ENCODE measurements around the gene VPS54. TPM values are rescaled to one million over a fixed set of nuclear protein-coding genes. Genes with fewer than 3 reads are reported as not detected.
A peak's percentile ranks its signal among the peaks of the same experiment; 100 is the strongest.

Gene VPS54
- total RNA-seq, 1 donor = 18.8 TPM

DNA sequence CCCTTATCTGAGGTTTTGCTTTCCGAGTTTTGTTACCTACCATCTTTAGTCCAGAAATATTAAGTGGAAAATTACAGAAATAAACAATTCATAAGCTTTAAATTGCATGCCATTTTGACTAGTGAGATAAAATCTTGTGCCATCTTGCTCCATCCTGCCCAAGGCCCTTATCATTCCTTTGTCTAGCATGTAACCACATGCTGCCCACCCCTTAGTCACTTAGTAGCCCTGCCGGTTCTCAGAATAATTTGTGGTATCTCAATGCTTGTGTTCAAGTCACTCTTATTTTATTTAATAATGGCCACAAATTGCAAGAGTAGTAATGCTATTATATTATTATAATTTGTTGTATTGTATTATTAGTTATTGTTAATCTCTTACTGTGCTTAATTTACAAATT lies 36.8 kb upstream of the VPS54 start:
- Histone ChIP-seq H3K27ac (ENCODE audit: low read depth, low read length) (no peak overlapping the region), H3K4me3 (ENCODE audit: insufficient read depth, low read length) (no peak overlapping the region), H4K20me1 (ENCODE audit: insufficient read depth, low read length) (no peaks in the 10 kb centered on the region), H3K9me3 (ENCODE audit: low read depth, low read length) (no peaks in the 10 kb centered on the region), H3K4me1 (ENCODE audit: insufficient read depth, low read length) (no peaks in the 10 kb centered on the region), H3K36me3 (ENCODE audit: insufficient read depth, low read length) (no peaks in the 10 kb centered on the region), H3K79me2 (ENCODE audit: insufficient read depth, low read length) (no peaks in the 10 kb centered on the region), H3K4me2 (ENCODE audit: insufficient read depth, low read length) (no peak overlapping the region), H3K27me3 (ENCODE audit: insufficient read depth, low read length) (peaks cover 3% of the 10 kb centered on the region), H2AFZ (ENCODE audit: low read length) (no peak overlapping the region)
- no peak for DNase-seq (ENCODE audit: insufficient read length, low spot score, missing footprints)
- TF ChIP-seq, protein P1, sequence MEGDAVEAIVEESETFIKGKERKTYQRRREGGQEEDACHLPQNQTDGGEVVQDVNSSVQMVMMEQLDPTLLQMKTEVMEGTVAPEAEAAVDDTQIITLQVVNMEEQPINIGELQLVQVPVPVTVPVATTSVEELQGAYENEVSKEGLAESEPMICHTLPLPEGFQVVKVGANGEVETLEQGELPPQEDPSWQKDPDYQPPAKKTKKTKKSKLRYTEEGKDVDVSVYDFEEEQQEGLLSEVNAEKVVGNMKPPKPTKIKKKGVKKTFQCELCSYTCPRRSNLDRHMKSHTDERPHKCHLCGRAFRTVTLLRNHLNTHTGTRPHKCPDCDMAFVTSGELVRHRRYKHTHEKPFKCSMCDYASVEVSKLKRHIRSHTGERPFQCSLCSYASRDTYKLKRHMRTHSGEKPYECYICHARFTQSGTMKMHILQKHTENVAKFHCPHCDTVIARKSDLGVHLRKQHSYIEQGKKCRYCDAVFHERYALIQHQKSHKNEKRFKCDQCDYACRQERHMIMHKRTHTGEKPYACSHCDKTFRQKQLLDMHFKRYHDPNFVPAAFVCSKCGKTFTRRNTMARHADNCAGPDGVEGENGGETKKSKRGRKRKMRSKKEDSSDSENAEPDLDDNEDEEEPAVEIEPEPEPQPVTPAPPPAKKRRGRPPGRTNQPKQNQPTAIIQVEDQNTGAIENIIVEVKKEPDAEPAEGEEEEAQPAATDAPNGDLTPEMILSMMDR (IDR thresholded peaks at IDR 0.05; ENCODE audit: extremely low read depth, low read depth, low read length) = no peak

DNA sequence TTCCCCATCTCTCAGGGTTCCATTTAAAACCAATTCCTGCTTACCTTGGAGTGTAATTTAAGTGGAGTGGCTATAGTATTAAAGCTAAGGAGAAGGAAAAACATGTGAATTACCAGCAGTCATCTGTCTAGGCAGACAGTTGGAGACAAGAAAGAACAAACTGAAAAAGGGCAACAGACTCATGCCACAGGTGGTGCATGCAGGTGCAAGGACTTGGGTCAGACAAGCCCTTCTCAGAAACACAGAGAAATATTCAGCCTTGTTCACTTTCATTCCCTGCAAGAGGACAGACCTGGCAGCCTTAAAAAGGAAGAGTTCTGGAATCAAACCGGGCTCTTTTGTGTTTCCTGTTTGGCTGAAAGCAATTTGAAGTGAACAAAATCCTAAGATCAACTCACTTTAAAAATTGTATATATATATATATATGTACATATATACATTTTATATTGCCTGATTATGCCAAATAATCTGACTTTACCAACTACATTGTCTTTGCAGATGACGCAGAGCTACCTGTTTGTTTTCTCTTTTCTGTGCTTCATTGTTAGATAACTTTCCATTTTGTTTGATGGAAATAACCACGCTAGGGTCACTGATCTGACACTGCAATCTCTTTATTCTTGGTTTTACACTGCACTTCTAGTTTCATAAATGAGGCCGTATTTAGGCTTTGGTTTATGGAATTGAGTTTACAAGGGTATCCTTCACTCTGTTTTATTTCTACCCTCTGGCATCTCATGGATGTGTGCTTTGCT lies 35.1 kb upstream of the VPS54 start:
- TF ChIP-seq, protein P1 (IDR thresholded peaks at IDR 0.05; ENCODE audit: extremely low read depth, low read depth, low read length) = no peak
- H2AFZ ChIP-seq (ENCODE audit: low read length) = no peak overlapping the region
- H3K4me2 ChIP-seq (ENCODE audit: insufficient read depth, low read length) = no peak overlapping the region
- H3K36me3 ChIP-seq (ENCODE audit: insufficient read depth, low read length) = no peaks in the 10 kb centered on the region
- no peaks in the 10 kb centered on the region for H3K4me1 ChIP-seq (ENCODE audit: insufficient read depth, low read length)
- no peak for DNase-seq (ENCODE audit: insufficient read length, low spot score, missing footprints)
- H3K27me3 ChIP-seq (ENCODE audit: insufficient read depth, low read length) = peaks cover 3% of the 10 kb centered on the region
- no peaks in the 10 kb centered on the region for H4K20me1 ChIP-seq (ENCODE audit: insufficient read depth, low read length)
- H3K9me3 ChIP-seq (ENCODE audit: low read depth, low read length) = no peaks in the 10 kb centered on the region
- H3K27ac ChIP-seq (ENCODE audit: low read depth, low read length) = no peak overlapping the region
- H3K4me3 ChIP-seq (ENCODE audit: insufficient read depth, low read length) = no peak overlapping the region
- H3K79me2 ChIP-seq (ENCODE audit: insufficient read depth, low read length) = no peaks in the 10 kb centered on the region

DNA sequence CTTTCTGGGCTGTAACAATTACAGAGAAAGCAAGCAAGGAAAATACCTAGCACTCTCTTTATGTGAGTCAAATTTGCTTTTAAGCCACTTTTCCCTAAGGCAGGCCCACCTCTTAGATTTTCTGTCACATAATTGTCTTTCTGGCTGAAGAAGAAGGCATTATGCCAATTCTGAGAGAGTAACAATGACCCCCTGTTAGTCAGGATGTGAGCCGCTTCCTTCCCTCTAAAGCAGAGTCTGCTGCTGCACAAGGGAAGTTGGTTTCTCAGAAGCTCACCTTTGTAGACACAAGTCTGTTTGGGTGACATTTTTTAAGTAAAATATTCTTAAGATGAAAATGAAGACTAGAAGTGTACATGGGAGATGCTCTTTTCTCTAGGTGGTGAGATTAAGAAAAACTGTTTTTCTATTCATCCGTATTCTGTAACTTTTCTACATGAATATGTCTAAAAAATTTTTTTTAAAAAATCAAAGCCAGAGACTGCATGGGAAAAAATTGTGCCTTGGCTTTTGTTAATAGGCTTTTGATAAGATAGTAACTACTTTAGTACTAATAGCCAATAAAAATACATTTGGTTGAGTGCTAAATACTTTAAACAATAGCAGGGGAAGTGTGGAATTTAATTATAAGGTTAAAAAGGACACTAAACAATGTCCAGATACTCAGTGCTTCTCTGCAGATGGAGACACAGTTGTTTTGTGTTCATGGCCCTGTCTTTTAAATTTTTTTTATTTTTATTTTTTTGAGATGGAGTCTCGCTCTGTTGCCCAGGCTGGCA lies 33.4 kb upstream of the VPS54 start:
- DNase-seq (ENCODE audit: insufficient read length, low spot score, missing footprints) = no peak
- TF ChIP-seq, protein P1 (IDR thresholded peaks at IDR 0.05; ENCODE audit: extremely low read depth, low read depth, low read length) = no peak
- no peak overlapping the region for H3K27ac ChIP-seq (ENCODE audit: low read depth, low read length)
- no peak overlapping the region for H3K4me2 ChIP-seq (ENCODE audit: insufficient read depth, low read length)
- H2AFZ ChIP-seq (ENCODE audit: low read length) = no peak overlapping the region
- no peaks in the 10 kb centered on the region for H3K79me2 ChIP-seq (ENCODE audit: insufficient read depth, low read length)
- no peaks in the 10 kb centered on the region for H3K36me3 ChIP-seq (ENCODE audit: insufficient read depth, low read length)
- H3K4me1 ChIP-seq (ENCODE audit: insufficient read depth, low read length) = no peaks in the 10 kb centered on the region
- peaks cover 3% of the 10 kb centered on the region for H3K27me3 ChIP-seq (ENCODE audit: insufficient read depth, low read length)
- no peaks in the 10 kb centered on the region for H4K20me1 ChIP-seq (ENCODE audit: insufficient read depth, low read length)
- no peaks in the 10 kb centered on the region for H3K9me3 ChIP-seq (ENCODE audit: low read depth, low read length)
- no peak overlapping the region for H3K4me3 ChIP-seq (ENCODE audit: insufficient read depth, low read length)

DNA sequence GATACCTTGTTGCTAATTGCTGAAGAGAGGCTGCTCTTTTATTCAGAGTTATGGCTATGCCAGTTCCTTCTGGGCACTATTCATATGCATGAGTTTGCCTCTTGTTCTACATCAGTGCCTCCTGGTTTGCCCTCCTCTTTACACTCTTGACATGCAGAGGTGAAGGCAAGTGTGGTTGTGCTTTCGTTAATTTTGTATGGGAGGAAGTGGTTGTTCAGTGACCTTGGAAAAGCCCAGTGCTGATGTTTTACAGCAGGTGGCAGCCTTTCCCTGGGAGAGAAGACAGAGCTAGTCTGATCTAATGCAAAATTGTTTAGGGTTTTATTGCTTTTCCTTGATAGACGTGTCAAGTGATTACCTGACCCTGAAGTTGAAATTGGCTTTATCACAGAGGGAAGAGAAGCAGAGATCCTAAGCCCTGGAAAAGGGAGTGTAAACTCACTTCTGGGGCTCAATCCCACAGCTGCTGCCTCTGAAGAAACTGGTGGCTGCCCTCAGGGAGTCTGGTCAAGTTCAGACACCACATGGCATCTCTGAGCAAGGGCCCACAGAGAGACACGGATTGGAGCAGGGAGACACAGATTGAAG lies 30.5 kb upstream of the VPS54 start:
- H3K79me2 ChIP-seq (ENCODE audit: insufficient read depth, low read length) = no peaks in the 10 kb centered on the region
- H3K27me3 ChIP-seq (ENCODE audit: insufficient read depth, low read length) = peaks cover 3% of the 10 kb centered on the region
- peak; percentile 81 for DNase-seq (ENCODE audit: insufficient read length, low spot score, missing footprints)
- H3K4me1 ChIP-seq (ENCODE audit: insufficient read depth, low read length) = no peaks in the 10 kb centered on the region
- TF ChIP-seq, protein P1 (IDR thresholded peaks at IDR 0.05; ENCODE audit: extremely low read depth, low read depth, low read length) = peak; percentile 95
- no peaks in the 10 kb centered on the region for H4K20me1 ChIP-seq (ENCODE audit: insufficient read depth, low read length)
- H3K4me2 ChIP-seq (ENCODE audit: insufficient read depth, low read length) = peak overlapping the region; percentile 26
- no peak overlapping the region for H3K4me3 ChIP-seq (ENCODE audit: insufficient read depth, low read length)
- peak overlapping the region; percentile 48 for H2AFZ ChIP-seq (ENCODE audit: low read length)
- no peaks in the 10 kb centered on the region for H3K36me3 ChIP-seq (ENCODE audit: insufficient read depth, low read length)
- no peaks in the 10 kb centered on the region for H3K9me3 ChIP-seq (ENCODE audit: low read depth, low read length)
- H3K27ac ChIP-seq (ENCODE audit: low read depth, low read length) = no peak overlapping the region

All from osteoblast (primary cell).